HG02642 (cell line): ENCODE data around the gene MAGEA10.

ENCODE experiments used
- ATAC-seq: cut with Tn5 transposase; IDR thresholded peaks from one replicate; pipeline ENCODE4 v1.9.1; 2021; ENCODE audit warnings: mild to moderate bottlenecking; ENCODE audit not compliant: unreplicated experiment, poor library complexity

The MAGEA10 gene

DNA sequence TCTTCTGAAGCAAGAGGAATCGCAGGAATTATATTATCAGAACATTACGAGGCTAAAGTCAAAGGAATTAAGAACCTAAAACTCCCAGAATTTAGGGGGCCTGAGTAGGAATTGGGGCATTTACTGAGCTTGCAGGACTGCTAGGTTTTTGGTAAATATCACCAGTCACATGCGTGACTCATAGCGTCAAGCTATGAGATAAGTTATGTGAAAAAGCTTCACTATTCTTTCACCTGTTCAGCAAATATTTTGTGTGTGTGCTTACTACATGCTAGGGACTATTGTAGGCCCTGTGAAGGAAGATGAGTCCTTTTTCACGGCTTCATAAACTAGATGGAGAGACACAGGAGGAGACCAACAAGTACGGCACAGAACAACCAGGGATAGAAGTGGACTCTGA, 52.2 kb downstream of the MAGEA10 start:
- no peak for ATAC-seq
